ENCODE measurements around the gene NAT8.

GRCh38 chr2:73652348-73652747, 10.1 kb upstream of the NAT8 start:
- TF ChIP-seq EZH2 (optimal IDR thresholded peaks at IDR 0.05; ENCODE audit: low read depth, low read length): no peak
- TF ChIP-seq, protein P1, sequence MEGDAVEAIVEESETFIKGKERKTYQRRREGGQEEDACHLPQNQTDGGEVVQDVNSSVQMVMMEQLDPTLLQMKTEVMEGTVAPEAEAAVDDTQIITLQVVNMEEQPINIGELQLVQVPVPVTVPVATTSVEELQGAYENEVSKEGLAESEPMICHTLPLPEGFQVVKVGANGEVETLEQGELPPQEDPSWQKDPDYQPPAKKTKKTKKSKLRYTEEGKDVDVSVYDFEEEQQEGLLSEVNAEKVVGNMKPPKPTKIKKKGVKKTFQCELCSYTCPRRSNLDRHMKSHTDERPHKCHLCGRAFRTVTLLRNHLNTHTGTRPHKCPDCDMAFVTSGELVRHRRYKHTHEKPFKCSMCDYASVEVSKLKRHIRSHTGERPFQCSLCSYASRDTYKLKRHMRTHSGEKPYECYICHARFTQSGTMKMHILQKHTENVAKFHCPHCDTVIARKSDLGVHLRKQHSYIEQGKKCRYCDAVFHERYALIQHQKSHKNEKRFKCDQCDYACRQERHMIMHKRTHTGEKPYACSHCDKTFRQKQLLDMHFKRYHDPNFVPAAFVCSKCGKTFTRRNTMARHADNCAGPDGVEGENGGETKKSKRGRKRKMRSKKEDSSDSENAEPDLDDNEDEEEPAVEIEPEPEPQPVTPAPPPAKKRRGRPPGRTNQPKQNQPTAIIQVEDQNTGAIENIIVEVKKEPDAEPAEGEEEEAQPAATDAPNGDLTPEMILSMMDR (IDR thresholded peaks at IDR 0.05; ENCODE audit: low read length): no peak

Data from MM.1S (cell line).